Esophagus muscularis mucosa (tissue), 4 donors: ENCODE measurements around the gene ART5. TPM values are rescaled to one million over a fixed set of nuclear protein-coding genes. Genes with fewer than 3 reads are reported as not detected.

Experiments used
- DNase-seq: peaks from one replicate; pipeline ENCODE4 v3.0.0-alpha.2; 2017; ENCODE audit errors: extremely low spot score
- H3K27ac ChIP-seq, 4 donors: fragments of 200-600 bp; sonication (generic); replicated peaks in 1 of 4; 1 replicate in 3 of 4; 2 replicates in 1 of 4; pipeline ENCODE4 v1.5.1; 2016 to 2019; ENCODE audit warnings: mild to moderate bottlenecking in 1 of 4
- H3K27me3 ChIP-seq, 4 donors: fragments of 200-600 bp; sonication (generic); one replicate each; pipeline versions ENCODE4 v1.5.1 to v1.6.0; 2016 to 2019
- H3K36me3 ChIP-seq, 4 donors: fragments of 200-600 bp; sonication (generic); one replicate each; pipeline ENCODE4 v1.5.1; 2016 to 2019
- H3K4me1 ChIP-seq, 4 donors: fragments of 200-600 bp; sonication (generic); one replicate each; pipeline ENCODE4 v1.5.1; 2016 to 2019
- H3K4me3 ChIP-seq, 4 donors: fragments of 200-600 bp; sonication (generic); 1 replicate in 2 of 4; 2 replicates in 2 of 4; pipeline ENCODE4 v1.5.1; 2016 to 2019; ENCODE audit warnings: mild to moderate bottlenecking in 4 of 4, moderate library complexity in 1 of 4
- H3K9me3 ChIP-seq, 4 donors: fragments of 200-600 bp; sonication (generic); 1 replicate in 3 of 4; 2 replicates in 1 of 4; pipeline ENCODE4 v1.5.1; 2016 to 2019
- CTCF ChIP-seq, 3 experiments: fragments of 200-600 bp in 2 of 3; fragments of 450-650 bp in 1 of 3; sonication (generic) in 2 of 3; IDR thresholded peaks; one replicate each; pipeline ENCODE4 v1.5.1; 2017 to 2019; ENCODE audit warnings: antibody characterized with exemption in 3 of 3, mild to moderate bottlenecking in 2 of 3, moderate library complexity in 1 of 3
- EP300 ChIP-seq: sonication (generic); formaldehyde crosslinking; IDR thresholded peaks from one replicate; pipeline ENCODE4 v1.6.1; 2017; ENCODE audit warnings: antibody characterized with exemption
- POLR2A ChIP-seq: fragments of 450-650 bp; IDR thresholded peaks from one replicate; pipeline ENCODE4 v1.6.1; 2017; ENCODE audit warnings: antibody characterized with exemption, moderate library complexity, mild to moderate bottlenecking, low read depth
- POLR2AphosphoS5 ChIP-seq, 2 donors: sonication (generic); formaldehyde crosslinking; IDR thresholded peaks; one replicate each; pipeline ENCODE4 v1.6.1; 2017; ENCODE audit warnings: antibody characterized with exemption in 2 of 2
- WGBS: methylation state at CpG from one replicate; pipeline ENCODE4 v1.1.5; 2018; 5-methylcytosine and 5-hydroxymethylcytosine counted together
- intact Hi-C: fragments of 100-400 bp; cut with DNase I; formaldehyde crosslinking; loops from one replicate; pipeline ENCODE4 v1.15.1; 2023
- total RNA-seq, 4 donors: library from RNA; depleted of rRNA; stranded (reverse); fragments of >200 nt; gene quantifications; one replicate each; pipeline versions ENCODE4 v1.1.0 to v1.2.1, GENCODE V29; 2016

The ART5 gene
- total RNA-seq, 4 donors from 2014 or later = 0.57 to 0.66 (median 0.65) TPM; not detected in 1

- Histone ChIP-seq H3K4me3 (no peak overlapping the region), H3K27ac (no peak overlapping the region), H3K4me1 (no peaks in the 10 kb centered on the region), H3K9me3 (no peaks in the 10 kb centered on the region), H3K27me3 (no peaks in the 10 kb centered on the region), H3K36me3 (peaks cover 23 to 76% (median 59%) of the 10 kb centered on the region in 4 donors)
- TF ChIP-seq POLR2A (no peak), POLR2AphosphoS5 (IDR thresholded peaks at IDR 0.05) (no peak), CTCF (IDR thresholded peaks at IDR 0.05) (no peak), EP300 (no peak)
- intact Hi-C loops = no loop called here
- DNase-seq = no peak
- 98% methylated on average over 76 of the region's 89 CpGs for WGBS
These were observed 25.6 kb upstream of the ART5 start for GRCh38 chr11:3667149-3668035.

- Histone ChIP-seq H3K27ac (no peak overlapping the region), H3K4me3 (no peak overlapping the region), H3K36me3 (peaks cover 23 to 63% (median 47%) of the 10 kb centered on the region in 4 donors), H3K9me3 (no peaks in the 10 kb centered on the region), H3K27me3 (no peaks in the 10 kb centered on the region), H3K4me1 (no peaks in the 10 kb centered on the region)
- WGBS = 92% methylated on average over 17 of the region's 17 CpGs
- no peak for TF ChIP-seq POLR2AphosphoS5 (IDR thresholded peaks at IDR 0.05)
- no peak for TF ChIP-seq CTCF (IDR thresholded peaks at IDR 0.05)
- TF ChIP-seq EP300 = no peak
- TF ChIP-seq POLR2A = no peak
- intact Hi-C loops = no loop called here
- no peak for DNase-seq
These were observed 24.3 kb upstream of the ART5 start for GRCh38 chr11:3666023-3666530.

DNA sequence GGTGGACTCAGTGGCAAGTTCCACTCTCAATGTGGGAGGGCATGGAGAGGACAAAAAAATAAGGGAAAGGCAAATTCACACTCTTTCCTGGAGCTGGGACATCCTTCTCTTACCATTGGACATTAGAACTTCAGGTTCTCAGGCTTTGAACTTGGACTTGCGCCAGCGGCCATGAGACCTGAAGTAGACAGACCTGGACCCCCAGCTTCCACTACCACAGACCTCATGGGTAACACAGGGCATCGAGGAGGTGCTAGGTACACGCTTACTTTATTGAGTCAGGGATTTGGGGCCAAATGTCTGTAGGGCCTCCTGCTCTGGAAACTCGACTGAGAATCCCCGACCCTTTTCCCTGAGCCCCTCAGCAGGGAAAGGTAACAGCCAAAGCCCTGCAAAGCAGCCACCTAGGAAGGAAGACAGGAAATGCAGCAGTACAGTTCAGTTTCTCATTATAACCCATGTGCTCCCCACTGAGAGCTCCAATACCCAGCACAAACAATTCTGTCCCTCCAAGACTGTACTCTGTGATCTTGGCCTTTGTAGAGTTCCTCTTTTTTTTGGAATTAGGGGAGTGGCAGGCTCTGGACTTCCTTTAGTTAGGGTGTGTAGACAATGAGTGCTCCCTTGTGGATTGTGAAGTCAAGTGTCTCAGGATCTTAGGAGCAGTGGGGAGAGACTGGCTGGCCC lies 23.7 kb upstream of the ART5 start:
- 85% methylated on average over 6 of the region's 6 CpGs for WGBS

GRCh38 chr11:3664032-3664630 lies 22.3 kb upstream of the ART5 start:
- Histone ChIP-seq H3K27me3 (no peaks in the 10 kb centered on the region), H3K4me3 (no peak overlapping the region), H3K27ac (no peak overlapping the region), H3K9me3 (no peaks in the 10 kb centered on the region), H3K36me3 (peaks cover 15 to 45% (median 32%) of the 10 kb centered on the region in 4 donors), H3K4me1 (no peaks in the 10 kb centered on the region)
- no peak for DNase-seq
- intact Hi-C loops = no loop called here
- 85% methylated on average over 10 of the region's 10 CpGs for WGBS
- TF ChIP-seq POLR2AphosphoS5 (IDR thresholded peaks at IDR 0.05) (no peak), POLR2A (no peak), CTCF (IDR thresholded peaks at IDR 0.05) (no peak), EP300 (no peak)

More for the DNA sequence above, 23.7 kb upstream of the ART5 start:
- intact Hi-C loops = no loop called here
- Histone ChIP-seq H3K27ac (no peak overlapping the region), H3K9me3 (no peaks in the 10 kb centered on the region), H3K4me1 (no peaks in the 10 kb centered on the region), H3K36me3 (peaks cover 23 to 57% (median 43%) of the 10 kb centered on the region in 4 donors), H3K27me3 (no peaks in the 10 kb centered on the region), H3K4me3 (no peak overlapping the region)
- no peak for DNase-seq
- TF ChIP-seq POLR2AphosphoS5 (IDR thresholded peaks at IDR 0.05) (no peak), POLR2A (no peak), EP300 (no peak), CTCF (IDR thresholded peaks at IDR 0.05) (no peak)
